Common myeloid progenitor, CD34-positive (primary cell): Measurements from ENCODE around the gene UGGT1.

Experiments used
- CTCF ChIA-PET: fragments of 350-600 bp; sonication (Branson Sonifier 250); formaldehyde crosslinking; loops from one replicate; lab custom pipeline; 2021; ENCODE audit warnings: antibody characterized with exemption; lab: Charles Lee
- POLR2A ChIA-PET: fragments of 350-600 bp; sonication (Branson Sonifier 250); formaldehyde crosslinking; loops from one replicate; lab custom pipeline; 2021; ENCODE audit warnings: antibody characterized with exemption; lab: Charles Lee
- DNase-seq, 3 donors: peaks; one replicate each; pipeline versions ENCODE4 v3.0.0 to v3.0.0-alpha.2; 2013
- H3K27ac ChIP-seq, 2 experiments: 1 replicate in 1 of 2; 2 replicates in 1 of 2; pipeline ENCODE4 v1.7.0; 2013; ENCODE audit warnings: inconsistent platforms in 2 of 2, low read length in 2 of 2, mild to moderate bottlenecking in 2 of 2, low read depth in 1 of 2, moderate library complexity in 1 of 2; ENCODE audit not compliant: severe bottlenecking in 2 of 2, insufficient read depth in 1 of 2, poor library complexity in 1 of 2
- H3K27me3 ChIP-seq, 5 experiments: replicated peaks in 2 of 5; 1 replicate in 3 of 5; 2 replicates in 2 of 5; pipeline versions ENCODE4 v1.6.1 to v1.7.0; 2013; ENCODE audit warnings: low read length in 4 of 5, mild to moderate bottlenecking in 2 of 5, moderate library complexity in 2 of 5, inconsistent platforms in 1 of 5; ENCODE audit not compliant: insufficient read depth in 5 of 5, control insufficient read depth in 4 of 5
- H3K36me3 ChIP-seq, 4 experiments: 1 replicate in 2 of 4; 2 replicates in 2 of 4; pipeline versions ENCODE4 v1.6.1 to v1.7.0; 2013; ENCODE audit warnings: low read length in 3 of 4, control low read depth in 1 of 4, mild to moderate bottlenecking in 1 of 4; ENCODE audit not compliant: control insufficient read depth in 4 of 4, insufficient read depth in 4 of 4
- H3K4me1 ChIP-seq, 4 experiments: 1 replicate in 3 of 4; 2 replicates in 1 of 4; pipeline versions ENCODE4 v1.6.1 to v1.7.1; 2013; ENCODE audit warnings: low read length in 3 of 4, mild to moderate bottlenecking in 3 of 4, control low read depth in 1 of 4, inconsistent platforms in 1 of 4, moderate library complexity in 1 of 4; ENCODE audit not compliant: control insufficient read depth in 4 of 4, insufficient read depth in 4 of 4; ENCODE audit errors: control extremely low read depth in 1 of 4
- H3K4me3 ChIP-seq, 7 experiments: 1 replicate in 4 of 7; 2 replicates in 3 of 7; pipeline versions ENCODE4 v1.5.1 to v1.7.0; 2013; ENCODE audit warnings: mild to moderate bottlenecking in 7 of 7, low read length in 6 of 7, moderate library complexity in 6 of 7, inconsistent platforms in 2 of 7, low read depth in 2 of 7, control low read depth in 1 of 7; ENCODE audit not compliant: insufficient read depth in 4 of 7, control insufficient read depth in 1 of 7; ENCODE audit errors: extremely low read depth in 1 of 7
- H3K9me3 ChIP-seq, 5 experiments: 1 replicate in 4 of 5; 2 replicates in 1 of 5; pipeline versions ENCODE4 v1.6.1 to v1.7.1; 2013; ENCODE audit warnings: low read length in 4 of 5, mild to moderate bottlenecking in 2 of 5, inconsistent platforms in 1 of 5, low read depth in 1 of 5, moderate library complexity in 1 of 5; ENCODE audit not compliant: control insufficient read depth in 4 of 5, insufficient read depth in 2 of 5; ENCODE audit errors: control extremely low read depth in 1 of 5
- WGBS: methylation state at CpG from one replicate; pipeline ENCODE4 v1.1.5; 2013; ENCODE audit not compliant: insufficient coverage; 5-methylcytosine and 5-hydroxymethylcytosine counted together

Gene UGGT1

GRCh38 chr2:128084757-128085156 is 6.2 kb upstream of the UGGT1 start:
- WGBS, result 93% methylated on average over 4 of the region's 5 CpGs
- ChIA-PET POLR2A (interaction anchor here (0.6 kb wide), 1 partner anchor 21 kb away, joined by 3 read pairs; no protein-coding TSS in a partner anchor), CTCF (no interaction called here)
- DNase-seq, result no peak
- no peak overlapping the region for H3K27ac ChIP-seq
- H3K4me3 ChIP-seq, result no peak overlapping the region
- peaks cover 0 to 2% (median 0%) of the 10 kb centered on the region in 5 experiments for H3K27me3 ChIP-seq
- no peaks in the 10 kb centered on the region for H3K36me3 ChIP-seq
- peaks cover 0 to 10% (median 4%) of the 10 kb centered on the region in 5 experiments for H3K9me3 ChIP-seq
- H3K4me1 ChIP-seq, result no peaks in the 10 kb centered on the region

GRCh38 chr2:128086244-128086643 is 4.8 kb upstream of the UGGT1 start:
- Histone ChIP-seq H3K4me3 (no peak overlapping the region), H3K4me1 (no peaks in the 10 kb centered on the region), H3K9me3 (peaks cover 0 to 10% (median 4%) of the 10 kb centered on the region in 5 experiments), H3K36me3 (no peaks in the 10 kb centered on the region), H3K27me3 (no peaks in the 10 kb centered on the region), H3K27ac (no peak overlapping the region)
- POLR2A ChIA-PET, result no interaction called here
- CTCF ChIA-PET, result interaction anchor here (2.0 kb wide), 1 partner anchor 23 kb away, joined by 5 read pairs; no protein-coding TSS in a partner anchor
- DNase-seq, result no peak
- 100% methylated on average over 1 of the region's 3 CpGs for WGBS

- Histone ChIP-seq H3K27ac (peak overlapping the region; percentile 68 to 94), H3K4me1 (peaks cover 5 to 27% (median 10%) of the 10 kb centered on the region in 4 experiments), H3K9me3 (no peaks in the 10 kb centered on the region), H3K4me3 (peak overlapping the region in 6 of 7 experiments; percentile 94 to 100 (median 98)), H3K27me3 (no peaks in the 10 kb centered on the region), H3K36me3 (peaks cover 0 to 9% (median 5%) of the 10 kb centered on the region in 4 experiments)
- POLR2A ChIA-PET, result interaction anchor here (1.7 kb wide), 1 partner anchor 62 kb away, joined by 5 read pairs; the partner anchor contains the start of gene SAP130
- 0% methylated on average over 1 of the region's 4 CpGs for WGBS
- no peak for DNase-seq
- CTCF ChIA-PET, result interaction anchor here (0.8 to 2.3 kb wide), 8 partner anchors 9 to 215 kb away, joined by 3 to 17 read pairs (median 4); partner anchors contain the start of gene SAP130
Measured at GRCh38 chr2:128090575-128090944, 440 bp upstream of the UGGT1 start.

GRCh38 chr2:128091726-128092080 is 703 bp downstream of the UGGT1 start:
- POLR2A ChIA-PET, result interaction anchor here (0.5 to 1.7 kb wide), 2 partner anchors 63 to 217 kb away, joined by 3 to 5 read pairs; partner anchors contain the start of gene SAP130
- H3K9me3 ChIP-seq, result no peaks in the 10 kb centered on the region
- peak; percentile 22 to 63 (median 56) for DNase-seq
- 2% methylated on average over 7 of the region's 9 CpGs for WGBS
- H3K27ac ChIP-seq, result peak overlapping the region; percentile 84 to 94
- peaks cover 0 to 9% (median 5%) of the 10 kb centered on the region in 4 experiments for H3K36me3 ChIP-seq
- peak overlapping the region; percentile 84 to 100 (median 98) for H3K4me3 ChIP-seq
- CTCF ChIA-PET, result interaction anchor here (0.6 to 2.3 kb wide), 7 partner anchors 8 to 63 kb away, joined by 3 to 17 read pairs (median 4); partner anchors contain the start of gene SAP130
- H3K4me1 ChIP-seq, result peaks cover 5 to 27% (median 10%) of the 10 kb centered on the region in 4 experiments
- H3K27me3 ChIP-seq, result no peaks in the 10 kb centered on the region

- Histone ChIP-seq H3K36me3 (peaks cover 2 to 11% (median 7%) of the 10 kb centered on the region in 4 experiments), H3K27me3 (no peaks in the 10 kb centered on the region), H3K4me1 (peaks cover 5 to 27% (median 10%) of the 10 kb centered on the region in 4 experiments), H3K4me3 (peak overlapping the region in 1 of 7 experiments; percentile 99), H3K9me3 (no peaks in the 10 kb centered on the region), H3K27ac (no peak overlapping the region)
- POLR2A ChIA-PET, result interaction anchor here (1.1 kb wide), 1 partner anchor 65 kb away, joined by 3 read pairs; the partner anchor contains the start of gene SAP130
- 80% methylated on average over 2 of the region's 3 CpGs for WGBS
- DNase-seq, result peak; percentile 41 to 76 (median 48)
- CTCF ChIA-PET, result interaction anchor here (1.0 to 1.2 kb wide), 2 partner anchors 24 to 43 kb away, joined by 3 to 4 read pairs; no protein-coding TSS in a partner anchor
Measured at GRCh38 chr2:128092656-128093055, 1.7 kb downstream of the UGGT1 start.

GRCh38 chr2:128093762-128094161 is 2.8 kb downstream of the UGGT1 start:
- ChIA-PET POLR2A (interaction anchor here (1.1 kb wide), 1 partner anchor 66 kb away, joined by 3 read pairs; the partner anchor contains the start of gene SAP130), CTCF (interaction anchor here (0.7 to 1.0 kb wide), 2 partner anchors 15 to 26 kb away, joined by 3 to 4 read pairs; no protein-coding TSS in a partner anchor)
- peaks cover 2 to 19% (median 9%) of the 10 kb centered on the region in 4 experiments for H3K36me3 ChIP-seq
- H3K27ac ChIP-seq, result no peak overlapping the region
- no peaks in the 10 kb centered on the region for H3K9me3 ChIP-seq
- no peak overlapping the region for H3K4me3 ChIP-seq
- H3K27me3 ChIP-seq, result no peaks in the 10 kb centered on the region
- 95% methylated on average over 4 of the region's 5 CpGs for WGBS
- peaks cover 5 to 27% (median 10%) of the 10 kb centered on the region in 4 experiments for H3K4me1 ChIP-seq
- no peak for DNase-seq

GRCh38 chr2:128095201-128095600 is 4.2 kb downstream of the UGGT1 start:
- Histone ChIP-seq H3K4me3 (no peak overlapping the region), H3K27ac (no peak overlapping the region), H3K4me1 (peaks cover 5 to 27% (median 10%) of the 10 kb centered on the region in 4 experiments), H3K36me3 (peaks cover 2 to 26% (median 17%) of the 10 kb centered on the region in 4 experiments), H3K27me3 (no peaks in the 10 kb centered on the region), H3K9me3 (no peaks in the 10 kb centered on the region)
- CTCF ChIA-PET, result interaction anchor here (0.6 to 1.6 kb wide), 4 partner anchors 12 to 71 kb away, joined by 3 to 4 read pairs (median 3); no protein-coding TSS in a partner anchor
- POLR2A ChIA-PET, result no interaction called here
- 50% methylated on average over 2 of the region's 3 CpGs for WGBS
- no peak for DNase-seq
